Neural progenitor cell (in vitro differentiated cells): ENCODE results near the gene KLK1. TPM values are rescaled to one million over a fixed set of nuclear protein-coding genes. Genes with fewer than 3 reads are reported as not detected.
A peak's percentile ranks its signal among the peaks of the same experiment; 100 is the strongest.

Experiments used
- DNase-seq: peaks from one replicate; pipeline ENCODE4 v3.0.0-alpha.2; 2016; ENCODE audit warnings: low spot score
- H2AFZ ChIP-seq: fragments of 200-600 bp; sonication (generic); replicated peaks from 2 replicates; pipeline ENCODE4 v1.6.1; 2016; ENCODE audit warnings: antibody characterized with exemption
- H3F3A ChIP-seq: fragments of 200-600 bp; sonication (generic); 2 replicates; pipeline ENCODE4 v1.6.1; 2016; ENCODE audit warnings: antibody characterized with exemption, low read depth
- H3K27ac ChIP-seq: fragments of 200-600 bp; sonication (generic); 2 replicates; pipeline ENCODE4 v1.5.1; 2016; ENCODE audit warnings: mild to moderate bottlenecking
- H3K27me3 ChIP-seq: fragments of 200-600 bp; sonication (generic); 2 replicates; pipeline ENCODE4 v1.6.1; 2016; ENCODE audit warnings: mild to moderate bottlenecking, moderate library complexity
- H3K36me3 ChIP-seq: fragments of 200-600 bp; sonication (generic); 2 replicates; pipeline ENCODE4 v1.5.1; 2016
- H3K4me1 ChIP-seq: fragments of 200-600 bp; sonication (generic); 2 replicates; pipeline ENCODE4 v1.6.1; 2016; ENCODE audit warnings: mixed run types
- H3K4me2 ChIP-seq: fragments of 200-600 bp; sonication (generic); 2 replicates; pipeline ENCODE4 v1.6.1; 2016
- H3K4me3 ChIP-seq: fragments of 200-600 bp; sonication (generic); 2 replicates; pipeline ENCODE4 v1.5.1; 2016
- H3K79me2 ChIP-seq: fragments of 200-600 bp; sonication (generic); 2 replicates; pipeline ENCODE4 v1.6.1; 2016; ENCODE audit warnings: low read depth
- H3K9ac ChIP-seq: fragments of 200-600 bp; sonication (generic); 2 replicates; pipeline ENCODE4 v1.6.1; 2016
- H3K9me3 ChIP-seq: fragments of 200-600 bp; sonication (generic); 2 replicates; pipeline ENCODE4 v1.5.1; 2016; ENCODE audit warnings: low read depth
- H4K20me1 ChIP-seq: fragments of 200-600 bp; sonication (generic); 2 replicates; pipeline ENCODE4 v1.6.1; 2016; ENCODE audit warnings: low read depth
- H3K27ac Mint-ChIP-seq: 3 replicates; pipeline ENCODE4 v1.8.0; 2021; ENCODE audit warnings: mixed read lengths
- H3K27me3 Mint-ChIP-seq: 2 replicates; pipeline ENCODE4 v1.8.0; 2022; ENCODE audit warnings: low read depth, mild to moderate bottlenecking, inconsistent platforms, moderate library complexity, mixed read lengths; ENCODE audit not compliant: insufficient read depth
- H3K36me3 Mint-ChIP-seq: 3 replicates; pipeline ENCODE4 v1.8.0; 2021; ENCODE audit warnings: mixed read lengths
- H3K4me1 Mint-ChIP-seq: 3 replicates; pipeline ENCODE4 v1.8.0; 2021; ENCODE audit warnings: mixed read lengths
- H3K4me3 Mint-ChIP-seq: 3 replicates; pipeline ENCODE4 v1.8.0; 2021; ENCODE audit warnings: mild to moderate bottlenecking, moderate library complexity, mixed read lengths
- H3K9me3 Mint-ChIP-seq: 3 replicates; pipeline ENCODE4 v1.8.0; 2020; ENCODE audit warnings: mixed read lengths
- EZH2 ChIP-seq: fragments of 200-600 bp; sonication (generic); IDR thresholded peaks from 2 replicates; pipeline ENCODE4 v1.6.1; 2017; ENCODE audit warnings: antibody characterized with exemption, mild to moderate bottlenecking, moderate library complexity
- EZH2phosphoT487 ChIP-seq: fragments of 200-600 bp; sonication (generic); IDR thresholded peaks from 2 replicates; pipeline ENCODE4 v1.6.1; 2017; ENCODE audit warnings: antibody characterized with exemption
- total RNA-seq: library from RNA; depleted of rRNA; stranded (reverse); fragments of >200 nt; gene quantifications from 2 replicates; pipeline ENCODE4 v1.2.3, GENCODE V29; 2015; ENCODE audit warnings: low replicate concordance
- TF ChIP-seq, protein P1 (sequence below): fragments of 200-600 bp; sonication (generic); IDR thresholded peaks from 2 replicates; pipeline ENCODE4 v1.5.1; 2017; ENCODE audit warnings: antibody characterized with exemption, mild to moderate bottlenecking

The KLK1 gene
- total RNA-seq, 1 donor from 2014 or later, result not detected

DNA sequence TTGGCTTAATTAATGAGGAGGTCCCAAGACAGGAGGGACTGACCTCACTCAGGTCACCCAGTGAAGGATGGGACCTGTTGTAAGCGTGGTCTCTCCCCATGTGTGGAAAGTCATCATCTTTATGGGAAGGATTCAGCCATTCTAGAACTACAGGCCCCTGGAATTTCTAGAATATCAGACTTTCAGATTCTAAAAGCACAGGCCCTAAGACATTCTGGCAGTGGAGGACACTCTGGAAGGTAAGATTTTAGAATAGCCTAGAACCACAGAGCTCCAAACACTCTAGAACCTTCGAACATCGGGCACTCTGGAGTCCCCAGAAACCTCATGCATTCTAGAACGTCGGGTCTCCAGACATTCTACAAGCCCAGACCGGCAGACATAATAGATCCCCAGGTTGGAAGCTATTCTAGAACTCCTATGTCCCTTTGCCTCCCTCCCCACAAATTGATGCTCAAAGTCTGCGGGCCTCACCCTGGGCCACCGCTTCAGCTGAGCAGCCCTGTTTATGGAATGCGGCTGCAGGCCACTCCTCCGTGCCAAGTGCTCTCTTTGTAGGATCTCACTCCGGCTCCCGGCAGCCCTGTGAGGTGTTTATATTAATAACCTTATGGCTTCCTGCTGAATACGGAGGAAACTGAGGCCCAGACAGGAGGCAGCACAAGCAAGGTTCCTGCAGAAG is 11.7 kb upstream of the KLK1 start:
- H3K9ac ChIP-seq, result no peak overlapping the region
- H3K9me3 Mint-ChIP-seq, result peaks cover 4% of the 10 kb centered on the region
- H3K27ac Mint-ChIP-seq, result no peak overlapping the region
- no peaks in the 10 kb centered on the region for H3F3A ChIP-seq
- peak overlapping the region; percentile 94 for H2AFZ ChIP-seq
- peak overlapping the region; percentile 82 for H3K4me2 ChIP-seq
- H3K4me3 Mint-ChIP-seq, result peak overlapping the region; percentile 75
- peak overlapping the region; percentile 61 for H3K4me3 ChIP-seq
- no peaks in the 10 kb centered on the region for H4K20me1 ChIP-seq
- H3K36me3 ChIP-seq, result no peaks in the 10 kb centered on the region
- H3K36me3 Mint-ChIP-seq, result peaks cover 2% of the 10 kb centered on the region
- DNase-seq, result no peak
- peaks cover 10% of the 10 kb centered on the region for H3K4me1 Mint-ChIP-seq
- peaks cover 72% of the 10 kb centered on the region for H3K27me3 ChIP-seq
- no peak overlapping the region for H3K27ac ChIP-seq
- TF ChIP-seq, protein P1, sequence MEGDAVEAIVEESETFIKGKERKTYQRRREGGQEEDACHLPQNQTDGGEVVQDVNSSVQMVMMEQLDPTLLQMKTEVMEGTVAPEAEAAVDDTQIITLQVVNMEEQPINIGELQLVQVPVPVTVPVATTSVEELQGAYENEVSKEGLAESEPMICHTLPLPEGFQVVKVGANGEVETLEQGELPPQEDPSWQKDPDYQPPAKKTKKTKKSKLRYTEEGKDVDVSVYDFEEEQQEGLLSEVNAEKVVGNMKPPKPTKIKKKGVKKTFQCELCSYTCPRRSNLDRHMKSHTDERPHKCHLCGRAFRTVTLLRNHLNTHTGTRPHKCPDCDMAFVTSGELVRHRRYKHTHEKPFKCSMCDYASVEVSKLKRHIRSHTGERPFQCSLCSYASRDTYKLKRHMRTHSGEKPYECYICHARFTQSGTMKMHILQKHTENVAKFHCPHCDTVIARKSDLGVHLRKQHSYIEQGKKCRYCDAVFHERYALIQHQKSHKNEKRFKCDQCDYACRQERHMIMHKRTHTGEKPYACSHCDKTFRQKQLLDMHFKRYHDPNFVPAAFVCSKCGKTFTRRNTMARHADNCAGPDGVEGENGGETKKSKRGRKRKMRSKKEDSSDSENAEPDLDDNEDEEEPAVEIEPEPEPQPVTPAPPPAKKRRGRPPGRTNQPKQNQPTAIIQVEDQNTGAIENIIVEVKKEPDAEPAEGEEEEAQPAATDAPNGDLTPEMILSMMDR, result no peak
- TF ChIP-seq EZH2, result no peak
- no peaks in the 10 kb centered on the region for H3K79me2 ChIP-seq
- H3K9me3 ChIP-seq, result no peaks in the 10 kb centered on the region
- H3K4me1 ChIP-seq, result no peaks in the 10 kb centered on the region
- H3K27me3 Mint-ChIP-seq, result peaks cover 42% of the 10 kb centered on the region

DNA sequence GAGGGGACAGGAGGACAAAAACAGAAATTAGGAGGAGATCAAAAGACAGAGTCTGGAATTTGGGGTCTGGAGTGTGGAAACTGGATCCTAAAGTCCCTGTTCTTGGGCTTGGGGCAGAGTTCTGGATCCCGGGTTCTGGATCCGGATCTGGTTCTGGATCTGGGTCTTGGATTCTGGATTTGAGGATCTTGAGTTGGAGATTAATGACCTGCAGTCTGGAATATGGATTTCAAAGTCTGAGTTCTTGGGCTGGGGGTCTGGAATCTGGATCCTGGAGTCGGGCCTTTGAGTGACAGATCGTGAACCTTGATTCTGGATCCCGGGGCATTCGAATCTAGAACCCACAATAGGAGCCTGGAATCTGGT is 10.2 kb upstream of the KLK1 start:
- no peak for DNase-seq
- H3K4me1 Mint-ChIP-seq, result peaks cover 10% of the 10 kb centered on the region
- Histone ChIP-seq H3K4me2 (no peak overlapping the region), H3K27me3 (peaks cover 62% of the 10 kb centered on the region), H4K20me1 (no peaks in the 10 kb centered on the region), H3K4me1 (no peaks in the 10 kb centered on the region), H3F3A (no peaks in the 10 kb centered on the region), H3K9me3 (no peaks in the 10 kb centered on the region), H3K79me2 (no peaks in the 10 kb centered on the region), H3K9ac (no peak overlapping the region), H3K27ac (no peak overlapping the region), H2AFZ (no peak overlapping the region), H3K36me3 (no peaks in the 10 kb centered on the region), H3K4me3 (no peak overlapping the region)
- H3K27me3 Mint-ChIP-seq, result peaks cover 45% of the 10 kb centered on the region
- H3K27ac Mint-ChIP-seq, result no peak overlapping the region
- H3K4me3 Mint-ChIP-seq, result no peak overlapping the region
- peaks cover 2% of the 10 kb centered on the region for H3K36me3 Mint-ChIP-seq
- H3K9me3 Mint-ChIP-seq, result peaks cover 4% of the 10 kb centered on the region
- TF ChIP-seq, protein P1, result no peak
- no peak for TF ChIP-seq EZH2
- TF ChIP-seq EZH2phosphoT487, result no peak

DNA sequence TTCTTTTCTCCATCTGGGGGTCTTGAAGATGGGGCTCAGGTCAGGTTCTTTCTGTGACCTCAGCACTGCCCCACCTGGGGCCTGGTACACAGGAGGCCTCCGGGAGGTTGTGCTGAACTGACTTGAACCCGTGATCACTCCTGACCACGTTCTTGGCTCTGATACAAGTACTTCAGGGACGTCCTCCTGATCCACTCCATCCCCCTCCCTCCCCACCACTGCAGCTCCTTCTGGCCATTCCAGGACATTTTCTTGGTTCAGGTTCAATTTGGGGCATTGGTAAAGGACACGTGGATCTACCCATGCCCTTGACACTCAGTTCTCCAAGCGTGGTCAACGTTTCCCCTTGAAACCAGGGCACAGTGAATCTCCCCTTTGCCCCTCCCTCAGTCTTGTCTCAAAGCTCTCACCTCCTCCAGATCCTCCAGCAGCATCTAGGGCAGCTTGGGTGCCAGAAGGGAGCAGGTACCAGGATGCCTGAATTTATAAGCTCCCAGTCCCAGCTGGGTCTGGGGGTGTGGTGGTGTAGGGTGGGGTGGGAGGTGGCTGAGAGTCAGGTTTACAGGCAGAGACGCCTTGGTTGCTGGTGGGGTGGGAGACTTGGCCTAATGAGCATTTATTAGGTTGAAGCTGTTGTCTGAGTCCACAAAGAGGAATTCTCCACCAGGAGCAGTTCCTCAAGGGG is 9.7 kb upstream of the KLK1 start, which contains the start of gene KLK15:
Gene KLK15 (minus strand): TSS at position 458 of the 685 bp plus-strand sequence. CDS start 2,082 bp downstream, outside the sequence.
- DNase-seq, result no peak
- no peak within 1 kb of the TSS for H3K4me3 Mint-ChIP-seq
- H3K9ac ChIP-seq, result no peak within 1 kb of the TSS
- H3K4me2 ChIP-seq, result no peak within 1 kb of the TSS
- H3K36me3 Mint-ChIP-seq, result peaks cover 2% of the 10 kb centered on the region
- H3K4me3 ChIP-seq, result no peak within 1 kb of the TSS
- no peak within 1 kb of the TSS for H2AFZ ChIP-seq
- H3K9me3 ChIP-seq, result no peaks in the 10 kb centered on the region
- no peaks in the 10 kb centered on the region for H3K36me3 ChIP-seq
- H3K27me3 ChIP-seq, result peaks cover 60% of the 10 kb centered on the region
- H3K4me1 Mint-ChIP-seq, result peaks cover 8% of the 10 kb centered on the region
- H3K27me3 Mint-ChIP-seq, result peaks cover 42% of the 10 kb centered on the region
- H3K79me2 ChIP-seq, result no peaks in the 10 kb centered on the region
- H3K27ac Mint-ChIP-seq, result peak within 1 kb of the TSS; percentile 46
- no peaks in the 10 kb centered on the region for H3F3A ChIP-seq
- TF ChIP-seq EZH2phosphoT487, result no peak
- TF ChIP-seq, protein P1, result no peak
- TF ChIP-seq EZH2, result no peak
- H3K27ac ChIP-seq, result no peak within 1 kb of the TSS
- no peaks in the 10 kb centered on the region for H3K4me1 ChIP-seq
- H3K9me3 Mint-ChIP-seq, result peaks cover 4% of the 10 kb centered on the region
- H4K20me1 ChIP-seq, result no peaks in the 10 kb centered on the region
